ENCODE results near the gene AMOTL2.

GRCh38 chr3:134364061-134364935, 9.9 kb downstream of the AMOTL2 start:
- TF ChIP-seq CTCF (IDR thresholded peaks at IDR 0.05; ENCODE audit: borderline replicate concordance, extremely low read depth, low read length, poor library complexity, severe bottlenecking) (no peak), EZH2 (IDR thresholded peaks at IDR 0.05; ENCODE audit: borderline replicate concordance, low read depth, low read length, severe bottlenecking) (no peak)
